HCT116 (cell line): ENCODE measurements around the gene BCKDK. TPM values are rescaled to one million over a fixed set of nuclear protein-coding genes. Genes with fewer than 3 reads are reported as not detected.

Experiments used
- ATAC-seq: fragments of 200-7000 bp; cut with Tn5 transposase; 2 replicates; pipeline ENCODE4 v1.9.1; 2020; ENCODE audit warnings: mild to moderate bottlenecking, moderate library complexity
- BruUV-seq: library from RNA; stranded (reverse); fragments of 400-500 nt; replicated peaks from 2 replicates; lab custom pipeline; 2021; lab: Mats Ljungman, UMichigan
- CTCF ChIA-PET: fragments of 300-600 bp; sonication (Branson Sonifier 250); formaldehyde crosslinking; loops from one replicate; lab custom pipeline; 2021; ENCODE audit warnings: antibody characterized with exemption; lab: Charles Lee
- POLR2A ChIA-PET: fragments of 300-600, 350-600 bp; sonication (Branson Sonifier 250); formaldehyde crosslinking; loops from one replicate; lab custom pipeline; 2021; ENCODE audit warnings: antibody characterized with exemption; lab: Charles Lee
- RAD21 ChIA-PET, 2 experiments: fragments of 300-600 bp; sonication (Branson Sonifier 250); formaldehyde crosslinking; loops; one replicate each; lab custom pipeline; 2023; ENCODE audit warnings: low total read pairs in 2 of 2; ENCODE audit not compliant: uncharacterized antibody in 2 of 2, unreplicated experiment in 2 of 2, low non-redundant PET in 1 of 2; lab: Charles Lee
- DNase-seq: peaks from one replicate; pipeline ENCODE4 v3.0.0-alpha.2; 2010; ENCODE audit warnings: low read depth, low spot score
- H2AFZ ChIP-seq: fragments of 200-600 bp; shearing (Covaris generic), sonication (generic); 2 replicates; pipeline ENCODE4 v1.6.1; 2017; ENCODE audit warnings: low read depth, mixed run types, mixed read lengths, antibody characterized with exemption, low read length; ENCODE audit not compliant: poor library complexity, severe bottlenecking
- H3K27ac ChIP-seq: 2 replicates; pipeline ENCODE4 v1.5.1; 2012; ENCODE audit warnings: low read depth, low read length
- H3K27me3 ChIP-seq: fragments of 200-600 bp; sonication (generic); 2 replicates; pipeline ENCODE4 v1.6.1; 2016; ENCODE audit warnings: mixed run types, low read length, mixed read lengths; ENCODE audit not compliant: insufficient read depth
- H3K36me3 ChIP-seq, 2 experiments: fragments of 200-500 bp in 1 of 2; fragments of 200-600 bp in 1 of 2; sonication (Bioruptor generic) in 1 of 2; sonication (generic) in 1 of 2; 2 replicates each; pipeline versions ENCODE4 v1.5.1 to v1.6.1; 2014 to 2016; ENCODE audit warnings: low read length in 2 of 2, inconsistent platforms in 1 of 2, mixed read lengths in 1 of 2, mixed run types in 1 of 2; ENCODE audit not compliant: insufficient read depth in 2 of 2, control insufficient read depth in 1 of 2
- H3K4me1 ChIP-seq, 2 experiments: fragments of 200-600 bp in 1 of 2; sonication (generic) in 1 of 2; 2 replicates each; pipeline versions ENCODE4 v1.5.1 to v1.6.1; 2012 to 2017; ENCODE audit warnings: low read length in 2 of 2, inconsistent platforms in 1 of 2, mild to moderate bottlenecking in 1 of 2, mixed read lengths in 1 of 2, mixed run types in 1 of 2, moderate library complexity in 1 of 2; ENCODE audit not compliant: insufficient read depth in 2 of 2, control insufficient read depth in 1 of 2
- H3K4me2 ChIP-seq: fragments of 200-600 bp; sonication (generic); 2 replicates; pipeline ENCODE4 v1.6.1; 2017; ENCODE audit warnings: mixed run types, low read length, mixed read lengths
- H3K4me3 ChIP-seq, 2 experiments: fragments of 200-600 bp in 1 of 2; sonication (generic) in 1 of 2; replicated peaks in 1 of 2; 2 replicates each; pipeline ENCODE4 v1.5.1; 2011 to 2016; ENCODE audit warnings: low read length in 2 of 2, control low read depth in 1 of 2, low read depth in 1 of 2, mild to moderate bottlenecking in 1 of 2, mixed read lengths in 1 of 2, mixed run types in 1 of 2
- H3K79me2 ChIP-seq: fragments of 200-600 bp; sonication (generic); 2 replicates; pipeline ENCODE4 v1.6.1; 2017; ENCODE audit warnings: mild to moderate bottlenecking, mixed run types, low read length, moderate library complexity, mixed read lengths; ENCODE audit not compliant: insufficient read depth
- H3K9ac ChIP-seq: fragments of 200-600 bp; sonication (generic); 2 replicates; pipeline ENCODE4 v1.6.1; 2016; ENCODE audit warnings: low read length, mixed read lengths
- H3K9me2 ChIP-seq: fragments of 200-600 bp; sonication (generic), shearing (Covaris generic); 2 replicates; pipeline ENCODE4 v1.6.1; 2017; ENCODE audit warnings: mixed run types, mild to moderate bottlenecking, moderate library complexity; ENCODE audit not compliant: insufficient read depth
- H3K9me3 ChIP-seq, 2 experiments: fragments of 200-500 bp in 1 of 2; fragments of 200-600 bp in 1 of 2; sonication (Bioruptor generic) in 1 of 2; sonication (generic) in 1 of 2; 2 replicates each; pipeline ENCODE4 v1.6.1; 2014 to 2017; ENCODE audit warnings: low read length in 2 of 2, mixed read lengths in 2 of 2, inconsistent platforms in 1 of 2, low read depth in 1 of 2, mild to moderate bottlenecking in 1 of 2, mixed run types in 1 of 2, moderate library complexity in 1 of 2; ENCODE audit not compliant: control insufficient read depth in 1 of 2, insufficient read depth in 1 of 2
- H4K20me1 ChIP-seq: fragments of 200-600 bp; sonication (generic), shearing (Covaris generic); 2 replicates; pipeline ENCODE4 v1.6.1; 2017; ENCODE audit warnings: mixed run types, mild to moderate bottlenecking, moderate library complexity; ENCODE audit not compliant: insufficient read depth
- EGR1 ChIP-seq: IDR thresholded peaks from 2 replicates; pipeline ENCODE4 v1.6.1; 2012; ENCODE audit warnings: low read depth
- EZH2phosphoT487 ChIP-seq: fragments of 200-600 bp; IDR thresholded peaks from 2 replicates; pipeline ENCODE4 v1.6.1; 2018; ENCODE audit warnings: antibody characterized with exemption, borderline replicate concordance
- FOSL1 ChIP-seq: IDR thresholded peaks from 2 replicates; pipeline ENCODE4 v1.6.1; 2012; ENCODE audit warnings: low read depth
- SIN3A ChIP-seq: IDR thresholded peaks from 2 replicates; pipeline ENCODE4 v1.6.1; 2012; ENCODE audit warnings: low read depth
- SP1 ChIP-seq: IDR thresholded peaks from 2 replicates; pipeline ENCODE4 v1.6.1; 2012; ENCODE audit warnings: low read depth
- TCF7L2 ChIP-seq: IDR thresholded peaks from 2 replicates; pipeline ENCODE4 v1.7.0; 2011; ENCODE audit warnings: borderline replicate concordance, inconsistent platforms; ENCODE audit not compliant: insufficient read depth, insufficient read length; ENCODE audit errors: extremely low read depth
- YY1 ChIP-seq: IDR thresholded peaks from 2 replicates; pipeline ENCODE4 v1.6.1; 2011; ENCODE audit warnings: low read length, low read depth, moderate library complexity, mild to moderate bottlenecking; ENCODE audit not compliant: insufficient replicate concordance; ENCODE audit errors: extremely low read depth
- intact Hi-C: fragments of 100-400 bp; cut with micrococcal nuclease; formaldehyde crosslinking; loops from 2 replicates; pipeline ENCODE4 v1.10.0; 2022
- total RNA-seq: library from RNA; stranded (reverse); gene quantifications from one replicate; pipeline ENCODE4 v1.2.1, GENCODE V29; 2021; ENCODE audit not compliant: unreplicated experiment
- TF ChIP-seq, protein P1 (sequence below), 3 experiments: fragments of 200-600 bp in 1 of 3; sonication (generic) in 1 of 3; IDR thresholded peaks in 2 of 3; conservative IDR thresholded peaks in 1 of 3; 2 replicates each; pipeline ENCODE4 v1.5.1; 2012 to 2017; ENCODE audit warnings: low read depth in 2 of 3, low read length in 2 of 3, antibody characterized with exemption in 1 of 3, borderline replicate concordance in 1 of 3, control low read depth in 1 of 3, mild to moderate bottlenecking in 1 of 3, mixed read lengths in 1 of 3, mixed run types in 1 of 3, moderate library complexity in 1 of 3; ENCODE audit not compliant: insufficient read depth in 1 of 3

The BCKDK gene
- total RNA-seq, 1 experiment from 2014 or later = 60.7 TPM

DNA sequence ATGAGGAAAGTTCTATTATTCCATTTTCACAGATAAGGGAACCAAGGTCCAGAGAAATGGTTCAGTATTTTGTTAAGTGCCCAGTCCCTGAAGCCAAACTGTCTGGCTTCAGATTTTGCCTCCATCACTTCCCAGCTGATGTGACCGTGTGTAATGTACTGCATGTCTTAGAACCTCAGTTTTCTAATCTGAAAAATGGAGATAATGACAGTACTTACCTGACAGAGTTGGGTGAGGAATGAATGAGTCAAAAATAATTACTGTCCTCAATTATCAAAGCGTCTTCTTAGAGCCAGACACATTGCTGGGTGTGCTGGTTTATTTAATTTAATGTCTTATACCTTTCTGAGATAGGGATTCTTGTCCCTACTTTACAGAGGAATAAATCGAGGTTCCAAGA, 40.8 kb upstream of the BCKDK start (continued):
- TF ChIP-seq, protein P1, sequence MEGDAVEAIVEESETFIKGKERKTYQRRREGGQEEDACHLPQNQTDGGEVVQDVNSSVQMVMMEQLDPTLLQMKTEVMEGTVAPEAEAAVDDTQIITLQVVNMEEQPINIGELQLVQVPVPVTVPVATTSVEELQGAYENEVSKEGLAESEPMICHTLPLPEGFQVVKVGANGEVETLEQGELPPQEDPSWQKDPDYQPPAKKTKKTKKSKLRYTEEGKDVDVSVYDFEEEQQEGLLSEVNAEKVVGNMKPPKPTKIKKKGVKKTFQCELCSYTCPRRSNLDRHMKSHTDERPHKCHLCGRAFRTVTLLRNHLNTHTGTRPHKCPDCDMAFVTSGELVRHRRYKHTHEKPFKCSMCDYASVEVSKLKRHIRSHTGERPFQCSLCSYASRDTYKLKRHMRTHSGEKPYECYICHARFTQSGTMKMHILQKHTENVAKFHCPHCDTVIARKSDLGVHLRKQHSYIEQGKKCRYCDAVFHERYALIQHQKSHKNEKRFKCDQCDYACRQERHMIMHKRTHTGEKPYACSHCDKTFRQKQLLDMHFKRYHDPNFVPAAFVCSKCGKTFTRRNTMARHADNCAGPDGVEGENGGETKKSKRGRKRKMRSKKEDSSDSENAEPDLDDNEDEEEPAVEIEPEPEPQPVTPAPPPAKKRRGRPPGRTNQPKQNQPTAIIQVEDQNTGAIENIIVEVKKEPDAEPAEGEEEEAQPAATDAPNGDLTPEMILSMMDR (IDR thresholded peaks at IDR 0.05 in 2 of 3, conservative IDR thresholded peaks at IDR 0.05 in 1 of 3; ENCODE audit: borderline replicate concordance in 1 of 3, insufficient read depth in 1 of 3, low read depth in 2 of 3, low read length in 2 of 3) = no peak
- no peak for TF ChIP-seq YY1

DNA sequence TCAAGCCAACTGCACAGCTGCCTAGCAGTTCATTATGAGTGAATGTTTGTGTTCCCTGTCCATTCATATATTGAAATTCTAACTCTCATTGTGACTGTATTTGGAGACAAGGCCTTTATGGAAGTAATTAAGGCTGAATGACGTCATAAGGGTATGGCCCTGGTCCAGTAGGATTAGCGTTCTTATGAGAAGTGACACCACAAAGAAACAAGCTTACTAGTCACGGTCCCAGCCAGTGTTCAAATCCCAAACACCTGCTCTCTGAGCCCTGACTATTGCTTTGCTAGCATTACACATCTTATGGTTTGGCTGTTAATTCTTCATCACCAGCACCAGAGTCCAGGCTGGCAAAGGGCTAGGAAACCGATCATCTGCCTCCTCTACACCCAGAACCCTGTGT, 36.3 kb upstream of the BCKDK start:
- no peaks in the 10 kb centered on the region for H3K9me3 ChIP-seq
- H3K79me2 ChIP-seq = peaks cover 80% of the 10 kb centered on the region
- peak overlapping the region; percentile 97 for H3K4me2 ChIP-seq
- H3K27me3 ChIP-seq = no peaks in the 10 kb centered on the region
- peaks cover 8 to 18% of the 10 kb centered on the region in 2 experiments; a peak in 3 of 4 replicates for H3K4me1 ChIP-seq
- intact Hi-C loops = loop anchor here (2.0 to 10.0 kb wide), 4 partner anchors 39 to 383 kb away; partner anchors contain the start of genes ARMC5, PRSS8 and STX4
- ChIA-PET RAD21 (no interaction called here), CTCF (interaction anchor here (0.9 kb wide), 1 partner anchor 118 kb away, joined by 3 read pairs; no protein-coding TSS in a partner anchor), POLR2A (interaction anchor here (0.6 to 1.5 kb wide), 2 partner anchors 10 to 42 kb away, joined by 3 to 4 read pairs; no protein-coding TSS in a partner anchor)
- H3K9me2 ChIP-seq = no peaks in the 10 kb centered on the region
- ATAC-seq = no peak
- H3K4me3 ChIP-seq = peak overlapping the region; percentile 87 to 99
- no peak for DNase-seq
- no peak for TF ChIP-seq EZH2phosphoT487
- TF ChIP-seq EGR1 = no peak
- TF ChIP-seq SP1 = no peak
- no peak for TF ChIP-seq TCF7L2
- no peak for TF ChIP-seq SIN3A
- TF ChIP-seq, protein P1 (IDR thresholded peaks at IDR 0.05 in 2 of 3, conservative IDR thresholded peaks at IDR 0.05 in 1 of 3; ENCODE audit: borderline replicate concordance in 1 of 3, insufficient read depth in 1 of 3, low read depth in 2 of 3, low read length in 2 of 3) = no peak
- TF ChIP-seq FOSL1 = no peak
- H2AFZ ChIP-seq = no peak overlapping the region
- H3K27ac ChIP-seq = peak overlapping the region; percentile 100
- H3K9ac ChIP-seq = peak overlapping the region; percentile 95
- peaks cover 4 to 9% of the 10 kb centered on the region in 2 experiments; a peak in 2 of 4 replicates for H3K36me3 ChIP-seq
- BruUV-seq = no TSS peak
- no peaks in the 10 kb centered on the region for H4K20me1 ChIP-seq
